Measurements from ENCODE around the gene ROR2.

DNA sequence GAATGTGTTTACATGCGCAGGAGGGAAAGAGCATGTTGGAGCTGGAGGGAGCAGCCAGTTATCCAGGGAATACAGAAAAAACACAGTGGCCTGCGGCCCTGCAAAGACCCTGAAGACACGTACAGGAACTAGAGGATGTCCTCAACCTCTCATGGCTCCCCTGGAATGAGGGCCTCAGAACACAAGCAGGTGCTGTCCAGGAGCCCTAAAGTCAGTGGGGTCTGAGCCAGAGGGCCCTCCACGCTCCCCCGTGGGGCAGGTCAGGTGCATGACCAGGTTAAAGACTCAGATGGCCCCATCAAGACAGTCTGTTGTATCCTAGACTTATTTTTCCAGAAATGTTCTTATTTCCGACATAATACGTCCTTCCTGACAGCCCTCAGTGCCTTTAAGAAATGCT is 106.9 kb downstream of the ROR2 start:
- no peak for TF ChIP-seq EP300 (IDR thresholded peaks at IDR 0.05)
- no peak for TF ChIP-seq CTCF (IDR thresholded peaks at IDR 0.05)
